H9 (cell line): ENCODE measurements around the gene STRADA. TPM values are rescaled to one million over a fixed set of nuclear protein-coding genes. Genes with fewer than 3 reads are reported as not detected.

ENCODE experiments used
- DNase-seq: peaks from one replicate; pipeline ENCODE4 v3.0.0-alpha.2; 2017
- H2AFZ ChIP-seq: one replicate; pipeline ENCODE4 v1.6.1; 2013; ENCODE audit warnings: mild to moderate bottlenecking, low read length, control low read depth, moderate library complexity
- H2AK5ac ChIP-seq: 2 replicates; pipeline ENCODE4 v1.6.1; 2013; ENCODE audit warnings: low read length, control low read depth, mixed read lengths; ENCODE audit not compliant: insufficient read length
- H2BK120ac ChIP-seq: one replicate; pipeline ENCODE4 v1.6.1; 2013; ENCODE audit warnings: low read depth, mild to moderate bottlenecking, low read length, control low read depth, inconsistent platforms; ENCODE audit not compliant: poor library complexity, severe bottlenecking
- H2BK12ac ChIP-seq: 2 replicates; pipeline ENCODE4 v1.6.1; 2013; ENCODE audit warnings: low read length, control low read depth, mixed read lengths, low read depth; ENCODE audit not compliant: insufficient read length
- H2BK15ac ChIP-seq: 2 replicates; pipeline ENCODE4 v1.6.1; 2013; ENCODE audit warnings: low read depth, low read length, control low read depth
- H2BK20ac ChIP-seq: one replicate; pipeline ENCODE4 v1.6.1; 2013; ENCODE audit warnings: low read depth, mild to moderate bottlenecking, low read length, control low read depth, inconsistent platforms; ENCODE audit not compliant: poor library complexity, severe bottlenecking
- H2BK5ac ChIP-seq: 2 replicates; pipeline ENCODE4 v1.6.1; 2013; ENCODE audit warnings: low read length, control low read depth, mixed read lengths; ENCODE audit not compliant: insufficient read length
- H3K14ac ChIP-seq: 2 replicates; pipeline ENCODE4 v1.6.1; 2013; ENCODE audit warnings: low read length, control low read depth; ENCODE audit not compliant: insufficient read depth
- H3K18ac ChIP-seq: 2 replicates; pipeline ENCODE4 v1.6.1; 2013; ENCODE audit warnings: low read depth, mild to moderate bottlenecking, mixed read lengths, low read length, control low read depth; ENCODE audit not compliant: insufficient read length
- H3K23ac ChIP-seq: 2 replicates; pipeline ENCODE4 v1.6.1; 2013; ENCODE audit warnings: low read length, control low read depth, mixed read lengths, low read depth; ENCODE audit not compliant: insufficient read length
- H3K23me2 ChIP-seq: 2 replicates; pipeline ENCODE4 v1.6.1; 2013; ENCODE audit warnings: low read depth, mild to moderate bottlenecking, mixed read lengths, low read length, control low read depth; ENCODE audit not compliant: insufficient read length, poor library complexity, severe bottlenecking
- H3K27ac ChIP-seq: 2 replicates; pipeline ENCODE4 v1.5.1; 2013; ENCODE audit warnings: low read length, control low read depth, mixed read lengths, low read depth; ENCODE audit not compliant: insufficient read length
- H3K27me3 ChIP-seq: 2 replicates; pipeline ENCODE4 v1.6.1; 2013; ENCODE audit warnings: low read length, control low read depth, inconsistent platforms; ENCODE audit not compliant: insufficient read depth
- H3K4ac ChIP-seq: 2 replicates; pipeline ENCODE4 v1.6.1; 2013; ENCODE audit warnings: low read depth, mild to moderate bottlenecking, control low read depth, inconsistent platforms, low read length, moderate library complexity
- H3K4me1 ChIP-seq: 2 replicates; pipeline ENCODE4 v1.6.1; 2013; ENCODE audit warnings: low read length, control low read depth, inconsistent platforms; ENCODE audit not compliant: insufficient read depth
- H3K4me2 ChIP-seq: 2 replicates; pipeline ENCODE4 v1.6.1; 2013; ENCODE audit warnings: low read length, control low read depth, mixed read lengths; ENCODE audit not compliant: insufficient read length, insufficient read depth
- H3K56ac ChIP-seq: 2 replicates; pipeline ENCODE4 v1.6.1; 2013; ENCODE audit warnings: low read depth, mild to moderate bottlenecking, mixed read lengths, low read length, control low read depth; ENCODE audit not compliant: insufficient read length
- H3K79me1 ChIP-seq: 2 replicates; pipeline ENCODE4 v1.6.1; 2013; ENCODE audit warnings: low read depth, mild to moderate bottlenecking, moderate library complexity, low read length, control low read depth, inconsistent platforms; ENCODE audit not compliant: insufficient read depth, poor library complexity, severe bottlenecking
- H3K79me2 ChIP-seq: 2 replicates; pipeline ENCODE4 v1.6.1; 2013; ENCODE audit warnings: low read length, control low read depth, inconsistent platforms; ENCODE audit not compliant: insufficient read depth
- H3K9ac ChIP-seq: 2 replicates; pipeline ENCODE4 v1.6.1; 2013; ENCODE audit warnings: low read length, control low read depth, mixed read lengths; ENCODE audit not compliant: insufficient read length; ENCODE audit errors: extremely low read depth
- H3K9me3 ChIP-seq: one replicate; pipeline ENCODE4 v1.6.1; 2013; ENCODE audit warnings: low read depth, low read length, inconsistent platforms; ENCODE audit not compliant: control insufficient read depth
- H3T11ph ChIP-seq: one replicate; pipeline ENCODE4 v1.6.1; 2013; ENCODE audit warnings: mild to moderate bottlenecking, low read length, control low read depth, inconsistent platforms
- H4K20me1 ChIP-seq: one replicate; pipeline ENCODE4 v1.6.1; 2013; ENCODE audit not compliant: control insufficient read depth, insufficient read length, insufficient read depth
- H4K5ac ChIP-seq: 2 replicates; pipeline ENCODE4 v1.6.1; 2013; ENCODE audit warnings: low read depth, mild to moderate bottlenecking, mixed read lengths, low read length, control low read depth; ENCODE audit not compliant: insufficient read length
- H4K8ac ChIP-seq: replicated peaks from 2 replicates; pipeline ENCODE4 v1.6.1; 2013; ENCODE audit warnings: low read length, control low read depth, mixed read lengths, low read depth; ENCODE audit not compliant: insufficient read length
- H4K91ac ChIP-seq: 2 replicates; pipeline ENCODE4 v1.6.1; 2013; ENCODE audit warnings: low read depth, mild to moderate bottlenecking, moderate library complexity, mixed read lengths, low read length, control low read depth; ENCODE audit not compliant: insufficient read length
- H3K27ac Mint-ChIP-seq, 3 experiments: 2 replicates in 2 of 3; 3 replicates in 1 of 3; pipeline ENCODE4 v1.8.0; 2020 to 2021; ENCODE audit warnings: mixed read lengths in 3 of 3, mild to moderate bottlenecking in 1 of 3, moderate library complexity in 1 of 3
- H3K27me3 Mint-ChIP-seq: 2 replicates; pipeline ENCODE4 v1.8.0; 2021; ENCODE audit warnings: low read depth, mild to moderate bottlenecking, moderate library complexity, mixed read lengths
- H3K36me3 Mint-ChIP-seq, 3 experiments: 2 replicates in 2 of 3; 3 replicates in 1 of 3; pipeline ENCODE4 v1.8.0; 2020 to 2021; ENCODE audit warnings: low read depth in 3 of 3, mixed read lengths in 3 of 3; ENCODE audit not compliant: insufficient read depth in 1 of 3
- H3K4me1 Mint-ChIP-seq, 2 experiments: 2 replicates each; pipeline ENCODE4 v1.8.0; 2020; ENCODE audit warnings: mixed read lengths in 2 of 2
- H3K4me3 Mint-ChIP-seq, 2 experiments: 2 replicates in 1 of 2; 3 replicates in 1 of 2; pipeline ENCODE4 v1.8.0; 2020 to 2021; ENCODE audit warnings: mild to moderate bottlenecking in 2 of 2, mixed read lengths in 2 of 2, moderate library complexity in 1 of 2
- H3K9me3 Mint-ChIP-seq, 2 experiments: 2 replicates in 1 of 2; 3 replicates in 1 of 2; pipeline ENCODE4 v1.8.0; 2020; ENCODE audit warnings: mild to moderate bottlenecking in 2 of 2, mixed read lengths in 2 of 2, moderate library complexity in 1 of 2
- WGBS: extraction: QIAGEN DNeasy Blood & Tissue Kit; methylation state at CpG from one replicate; pipeline ENCODE4 v1.1.7; 2013; ENCODE audit warnings: missing lambda C conversion rate, low lambda C conversion rate, mixed read lengths; ENCODE audit not compliant: insufficient read length; ENCODE audit errors: extremely low coverage; 5-methylcytosine and 5-hydroxymethylcytosine counted together
- total RNA-seq: library from RNA; stranded (reverse); gene quantifications from 2 replicates; pipeline ENCODE4 v1.2.1, GENCODE V29; 2021
- TF ChIP-seq, protein P1 (sequence below): fragments of 200-600 bp; sonication (generic); conservative IDR thresholded peaks from 3 replicates; pipeline ENCODE4 v1.8.0; 2021; ENCODE audit warnings: antibody characterized with exemption, mild to moderate bottlenecking

STRADA gene
- total RNA-seq, 1 experiment from 2014 or later: 35.0 TPM

DNA sequence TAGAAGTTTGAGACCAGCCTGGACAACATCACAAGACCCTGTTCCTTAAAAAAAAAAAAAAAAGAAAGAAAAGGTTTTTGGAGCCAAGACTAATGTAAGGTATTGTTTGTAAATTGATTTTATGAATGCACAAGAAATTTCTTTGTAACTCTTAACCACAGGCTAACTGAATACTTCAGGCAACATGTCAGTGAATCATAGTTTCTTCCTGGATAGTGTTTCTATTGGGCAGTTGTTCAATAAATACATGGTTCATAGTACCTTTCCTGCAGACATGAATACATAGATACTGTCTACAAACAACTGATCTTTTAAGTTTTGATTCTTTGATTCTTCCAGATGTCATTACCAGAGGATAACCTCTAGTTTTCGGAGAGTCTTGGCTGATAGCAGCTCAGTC is 44.0 kb upstream of the STRADA start:
- no peak overlapping the region for H2AK5ac ChIP-seq
- no CpG with 5 or more reads among the region's 1 CpG for WGBS
- no peak overlapping the region for H3K4me3 Mint-ChIP-seq
- H3K4ac ChIP-seq: no peak overlapping the region
- H3K4me1 Mint-ChIP-seq: 0 out of 4 replicates have a peak, but pooled peaks cover 0 to 2% of the 10 kb centered on the region in 2 experiments
- H4K91ac ChIP-seq: no peak overlapping the region
- no peaks in the 10 kb centered on the region for H3K9me3 Mint-ChIP-seq
- H2BK5ac ChIP-seq: no peak overlapping the region
- H3K79me2 ChIP-seq: peaks cover 29% of the 10 kb centered on the region
- no peak overlapping the region for H3K56ac ChIP-seq
- H3K27ac ChIP-seq: no peak overlapping the region
- H3K9me3 ChIP-seq: no peaks in the 10 kb centered on the region
- DNase-seq: no peak
- H3K23me2 ChIP-seq: no peaks in the 10 kb centered on the region
- no peak overlapping the region for H2BK12ac ChIP-seq
- no peaks in the 10 kb centered on the region for H3K4me1 ChIP-seq
- H2AFZ ChIP-seq: no peak overlapping the region
- H3K4me2 ChIP-seq: no peak overlapping the region
- H2BK15ac ChIP-seq: no peak overlapping the region
- no peak overlapping the region for H3K23ac ChIP-seq
- no peak overlapping the region for H3K27ac Mint-ChIP-seq
- no peaks in the 10 kb centered on the region for H3K27me3 Mint-ChIP-seq
- no peaks in the 10 kb centered on the region for H3K27me3 ChIP-seq
- no peak overlapping the region for H4K5ac ChIP-seq
- peaks cover 7% of the 10 kb centered on the region for H3K79me1 ChIP-seq
- no peak overlapping the region for H3T11ph ChIP-seq
- H3K36me3 Mint-ChIP-seq: peaks cover 12 to 61% (median 36%) of the 10 kb centered on the region in 3 experiments; a peak in 6 of 7 replicates
- no peak overlapping the region for H3K9ac ChIP-seq
- H3K18ac ChIP-seq: no peak overlapping the region
- H4K8ac ChIP-seq: no peak overlapping the region
- H2BK20ac ChIP-seq: no peak overlapping the region
- TF ChIP-seq, protein P1, sequence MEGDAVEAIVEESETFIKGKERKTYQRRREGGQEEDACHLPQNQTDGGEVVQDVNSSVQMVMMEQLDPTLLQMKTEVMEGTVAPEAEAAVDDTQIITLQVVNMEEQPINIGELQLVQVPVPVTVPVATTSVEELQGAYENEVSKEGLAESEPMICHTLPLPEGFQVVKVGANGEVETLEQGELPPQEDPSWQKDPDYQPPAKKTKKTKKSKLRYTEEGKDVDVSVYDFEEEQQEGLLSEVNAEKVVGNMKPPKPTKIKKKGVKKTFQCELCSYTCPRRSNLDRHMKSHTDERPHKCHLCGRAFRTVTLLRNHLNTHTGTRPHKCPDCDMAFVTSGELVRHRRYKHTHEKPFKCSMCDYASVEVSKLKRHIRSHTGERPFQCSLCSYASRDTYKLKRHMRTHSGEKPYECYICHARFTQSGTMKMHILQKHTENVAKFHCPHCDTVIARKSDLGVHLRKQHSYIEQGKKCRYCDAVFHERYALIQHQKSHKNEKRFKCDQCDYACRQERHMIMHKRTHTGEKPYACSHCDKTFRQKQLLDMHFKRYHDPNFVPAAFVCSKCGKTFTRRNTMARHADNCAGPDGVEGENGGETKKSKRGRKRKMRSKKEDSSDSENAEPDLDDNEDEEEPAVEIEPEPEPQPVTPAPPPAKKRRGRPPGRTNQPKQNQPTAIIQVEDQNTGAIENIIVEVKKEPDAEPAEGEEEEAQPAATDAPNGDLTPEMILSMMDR: no peak
- no peak overlapping the region for H3K14ac ChIP-seq
- no peak overlapping the region for H2BK120ac ChIP-seq
- H4K20me1 ChIP-seq: peaks cover 2% of the 10 kb centered on the region
